Bronchial smooth muscle cell (primary cell): ENCODE measurements around the gene HEPACAM2. TPM values are rescaled to one million over a fixed set of nuclear protein-coding genes. Genes with fewer than 3 reads are reported as not detected.

Experiments
- total RNA-seq: library from RNA; depleted of rRNA; stranded (reverse); fragments of >200 nt; gene quantifications from 2 replicates; pipeline ENCODE4 v1.2.1, GENCODE V29; 2014

The HEPACAM2 gene
- 0.09 and 0.16 TPM in 2 replicates for total RNA-seq

GRCh38 chr7:93226310-93226709 is at the start of gene HEPACAM2:
Gene HEPACAM2, minus strand, starts transcription at chr7:93226469.

GRCh38 chr7:93231799-93232672 is 5.8 kb upstream of the HEPACAM2 start, which contains the start of gene VPS50:
Gene VPS50, plus strand, starts transcription at chr7:93232366. Its CDS starts 102 bp downstream, at chr7:93232468.

GRCh38 chr7:93148144-93148543 is 78.1 kb downstream of the HEPACAM2 start, which contains the start of gene SAMD9L:
Gene SAMD9L, minus strand, starts transcription at chr7:93148385. Its CDS starts 12,414 bp downstream, at chr7:93135971.

Other genes with a start within 250 kb of the HEPACAM2 start
- 9.5 and 15.6 TPM in 2 replicates for gene SAMD9, start 108.5 kb downstream of the HEPACAM2 start, total RNA-seq
- 11.0 and 16.2 TPM in 2 replicates for gene SAMD9L, start 78.1 kb downstream of the HEPACAM2 start, total RNA-seq
- 36.1 and 39.8 TPM in 2 replicates for gene VPS50, start 5.9 kb upstream of the HEPACAM2 start, total RNA-seq